ENCODE results near the gene ELOVL1.

The ELOVL1 gene

GRCh38 chr1:43351421-43352350, 16.1 kb downstream of the ELOVL1 start:
- Histone ChIP-seq H3K27me3 (ENCODE audit: insufficient read depth, low read depth, severe bottlenecking) (no peaks in the 10 kb centered on the region), H3K4me3 (ENCODE audit: low read depth, low read length) (no peak overlapping the region), H3K36me3 (no peaks in the 10 kb centered on the region), H3K27ac (no peak overlapping the region), H3K9me3 (ENCODE audit: severe bottlenecking) (no peaks in the 10 kb centered on the region)
- TF ChIP-seq, protein P1, sequence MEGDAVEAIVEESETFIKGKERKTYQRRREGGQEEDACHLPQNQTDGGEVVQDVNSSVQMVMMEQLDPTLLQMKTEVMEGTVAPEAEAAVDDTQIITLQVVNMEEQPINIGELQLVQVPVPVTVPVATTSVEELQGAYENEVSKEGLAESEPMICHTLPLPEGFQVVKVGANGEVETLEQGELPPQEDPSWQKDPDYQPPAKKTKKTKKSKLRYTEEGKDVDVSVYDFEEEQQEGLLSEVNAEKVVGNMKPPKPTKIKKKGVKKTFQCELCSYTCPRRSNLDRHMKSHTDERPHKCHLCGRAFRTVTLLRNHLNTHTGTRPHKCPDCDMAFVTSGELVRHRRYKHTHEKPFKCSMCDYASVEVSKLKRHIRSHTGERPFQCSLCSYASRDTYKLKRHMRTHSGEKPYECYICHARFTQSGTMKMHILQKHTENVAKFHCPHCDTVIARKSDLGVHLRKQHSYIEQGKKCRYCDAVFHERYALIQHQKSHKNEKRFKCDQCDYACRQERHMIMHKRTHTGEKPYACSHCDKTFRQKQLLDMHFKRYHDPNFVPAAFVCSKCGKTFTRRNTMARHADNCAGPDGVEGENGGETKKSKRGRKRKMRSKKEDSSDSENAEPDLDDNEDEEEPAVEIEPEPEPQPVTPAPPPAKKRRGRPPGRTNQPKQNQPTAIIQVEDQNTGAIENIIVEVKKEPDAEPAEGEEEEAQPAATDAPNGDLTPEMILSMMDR (IDR thresholded peaks at IDR 0.05; ENCODE audit: low read depth, low read length): no peak
- DNase-seq: no peak

DNA sequence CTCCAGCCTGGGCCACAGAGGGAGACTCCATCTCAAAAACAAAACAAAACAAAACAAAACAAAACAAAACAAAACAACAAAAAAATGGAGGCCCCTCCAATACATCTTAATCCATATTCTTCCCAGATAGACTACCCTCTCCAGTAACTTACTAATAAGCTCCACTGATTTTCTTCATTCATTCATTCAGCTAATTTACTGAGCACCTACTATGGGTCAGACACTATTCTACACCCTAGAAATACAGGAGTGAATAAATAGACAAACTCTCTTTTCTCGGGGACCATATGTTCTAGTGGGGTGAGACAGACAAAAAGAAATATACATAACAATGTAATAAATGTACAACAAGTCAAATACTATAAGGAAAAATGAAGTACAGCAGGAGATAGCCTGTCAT, 16.8 kb downstream of the ELOVL1 start:
- no peak overlapping the region for H3K27ac ChIP-seq
- TF ChIP-seq, protein P1 (IDR thresholded peaks at IDR 0.05; ENCODE audit: low read depth, low read length): no peak

DNA sequence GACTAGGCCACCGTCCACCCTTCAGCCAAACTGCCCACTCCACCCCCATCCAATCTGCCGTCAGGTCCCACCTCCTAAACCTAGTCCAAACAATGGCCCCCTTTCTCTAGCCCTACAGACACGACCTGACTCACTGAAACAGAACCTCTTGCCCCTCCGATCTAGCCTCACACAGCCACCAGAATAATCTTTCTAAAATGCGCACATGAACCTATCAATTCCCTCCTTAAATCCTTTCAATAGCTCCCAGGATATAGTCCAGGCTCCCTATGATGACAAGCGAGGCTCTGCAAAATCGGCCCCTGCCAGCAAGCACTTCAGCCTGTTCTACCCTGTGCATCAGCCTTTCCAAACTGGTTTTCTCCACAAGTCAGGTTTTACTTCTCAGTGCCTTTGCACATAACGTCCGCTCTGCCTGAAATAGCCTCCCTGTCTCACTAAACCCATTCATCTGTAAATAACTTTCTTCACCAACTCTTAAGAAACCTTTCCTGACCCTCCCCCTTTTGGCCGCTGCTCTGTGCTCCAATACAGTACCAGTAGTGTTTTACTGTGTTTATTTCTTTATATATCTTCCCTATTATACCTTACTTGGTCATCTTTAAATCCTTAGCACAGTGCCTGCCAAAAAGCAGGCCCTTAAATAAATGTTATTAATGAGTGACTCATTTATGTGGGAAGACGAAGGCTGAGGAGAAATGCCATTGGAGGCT, 18.1 kb downstream of the ELOVL1 start:
- TF ChIP-seq, protein P1 (IDR thresholded peaks at IDR 0.05; ENCODE audit: low read depth, low read length): no peak
- no peaks in the 10 kb centered on the region for H3K36me3 ChIP-seq
- peak overlapping the region; percentile 73 for H3K4me3 ChIP-seq (ENCODE audit: low read depth, low read length)
- DNase-seq: no peak
- H3K9me3 ChIP-seq (ENCODE audit: severe bottlenecking): no peaks in the 10 kb centered on the region
- H3K27ac ChIP-seq: peak overlapping the region; percentile 94
- H3K27me3 ChIP-seq (ENCODE audit: insufficient read depth, low read depth, severe bottlenecking): no peaks in the 10 kb centered on the region

More for the DNA sequence above, 16.8 kb downstream of the ELOVL1 start:
- no peak for DNase-seq
- Histone ChIP-seq H3K27me3 (ENCODE audit: insufficient read depth, low read depth, severe bottlenecking) (no peaks in the 10 kb centered on the region), H3K9me3 (ENCODE audit: severe bottlenecking) (no peaks in the 10 kb centered on the region), H3K36me3 (no peaks in the 10 kb centered on the region), H3K4me3 (ENCODE audit: low read depth, low read length) (no peak overlapping the region)

GRCh38 chr1:43348809-43349593, 18.8 kb downstream of the ELOVL1 start:
- TF ChIP-seq, protein P1 (IDR thresholded peaks at IDR 0.05; ENCODE audit: low read depth, low read length): no peak
- Histone ChIP-seq H3K27ac (peak overlapping the region; percentile 94), H3K4me3 (ENCODE audit: low read depth, low read length) (peak overlapping the region; percentile 73), H3K27me3 (ENCODE audit: insufficient read depth, low read depth, severe bottlenecking) (no peaks in the 10 kb centered on the region), H3K36me3 (no peaks in the 10 kb centered on the region), H3K9me3 (ENCODE audit: severe bottlenecking) (no peaks in the 10 kb centered on the region)
- DNase-seq: peak; percentile 93

DNA sequence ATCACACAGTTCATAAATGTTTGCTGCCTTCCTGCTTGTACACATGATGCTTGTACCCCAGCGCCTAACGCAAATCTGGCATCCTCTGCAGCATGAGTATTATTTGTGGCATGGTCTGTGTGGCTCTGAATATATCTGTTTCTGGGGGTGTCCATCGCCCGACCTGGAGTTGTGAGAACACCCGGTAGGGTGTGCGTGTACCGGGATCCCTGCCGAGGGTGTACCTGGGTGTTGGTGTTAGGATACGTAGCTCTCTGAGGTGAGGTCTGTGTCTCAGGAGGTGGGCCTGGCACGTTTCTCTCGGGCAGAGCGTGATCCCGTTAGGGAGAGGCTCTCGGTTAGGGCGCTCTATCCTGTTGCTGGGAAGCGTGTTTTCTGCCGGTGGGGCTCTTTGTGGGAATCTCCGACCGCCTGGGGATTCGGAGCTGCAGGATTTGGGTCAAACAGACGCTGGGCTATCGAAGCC, 19.4 kb downstream of the ELOVL1 start:
- Histone ChIP-seq H3K36me3 (no peaks in the 10 kb centered on the region), H3K9me3 (ENCODE audit: severe bottlenecking) (no peaks in the 10 kb centered on the region), H3K4me3 (ENCODE audit: low read depth, low read length) (peak overlapping the region; percentile 73), H3K27me3 (ENCODE audit: insufficient read depth, low read depth, severe bottlenecking) (no peaks in the 10 kb centered on the region), H3K27ac (peak overlapping the region; percentile 94)
- DNase-seq: peak; percentile 65
- TF ChIP-seq, protein P1 (IDR thresholded peaks at IDR 0.05; ENCODE audit: low read depth, low read length): no peak

All from WERI-Rb-1 (cell line).